GM19455 (cell line): ENCODE results near the gene PEAK3.

Experiments used
- ATAC-seq: cut with Tn5 transposase; IDR thresholded peaks from one replicate; pipeline ENCODE4 v1.9.1; 2021; ENCODE audit not compliant: unreplicated experiment

Gene PEAK3

GRCh38 chr19:2315818-2316353 lies 33.9 kb upstream of the PEAK3 start:
- ATAC-seq = no peak

GRCh38 chr19:2315121-2315817 lies 33.3 kb upstream of the PEAK3 start:
- ATAC-seq = no peak

- ATAC-seq = no peak
Measured at GRCh38 chr19:2312820-2313501, 31.0 kb upstream of the PEAK3 start.

- no peak for ATAC-seq
Measured at GRCh38 chr19:2311093-2311492, 29.1 kb upstream of the PEAK3 start.

- no peak for ATAC-seq
Measured at GRCh38 chr19:2309734-2310362, 27.9 kb upstream of the PEAK3 start.

GRCh38 chr19:2308114-2308556 lies 26.2 kb upstream of the PEAK3 start, which contains the start of gene LINGO3:
LINGO3 (minus strand) TSS chr19:2308154; CDS start chr19:2291776, 16,378 bp downstream.
- ATAC-seq = no peak

GRCh38 chr19:2307518-2308012 lies 25.6 kb upstream of the PEAK3 start:
- no peak for ATAC-seq

GRCh38 chr19:2306971-2307370 lies 25.0 kb upstream of the PEAK3 start:
- no peak for ATAC-seq

GRCh38 chr19:2306281-2306806 lies 24.4 kb upstream of the PEAK3 start:
- no peak for ATAC-seq

- no peak for ATAC-seq
Measured at GRCh38 chr19:2305452-2306280, 23.7 kb upstream of the PEAK3 start.

GRCh38 chr19:2303211-2303798 lies 21.3 kb upstream of the PEAK3 start:
- ATAC-seq = no peak

GRCh38 chr19:2302319-2303210 lies 20.6 kb upstream of the PEAK3 start:
- ATAC-seq = no peak

- no peak for ATAC-seq
Measured at GRCh38 chr19:2300533-2300932, 18.6 kb upstream of the PEAK3 start.

- no peak for ATAC-seq
Measured at GRCh38 chr19:2296141-2296540, 14.2 kb upstream of the PEAK3 start.

- ATAC-seq = no peak
Measured at GRCh38 chr19:2294687-2295335, 12.8 kb upstream of the PEAK3 start.

- no peak for ATAC-seq
Measured at GRCh38 chr19:2291185-2291751, 9.3 kb upstream of the PEAK3 start.

- no peak for ATAC-seq
Measured at GRCh38 chr19:2290441-2291184, 8.6 kb upstream of the PEAK3 start.
